GM18951 (cell line): Measurements from ENCODE around the gene SCN2B.

ENCODE experiments used
- POLR2A ChIP-seq: IDR thresholded peaks from 4 replicates; pipeline ENCODE4 v1.6.1; 2011; ENCODE audit warnings: mild to moderate bottlenecking; ENCODE audit not compliant: insufficient read length, insufficient read depth; ENCODE audit errors: extremely low read depth
- in situ Hi-C: fragments of 300-500 bp; cut with MboI; formaldehyde crosslinking; loops from one replicate; pipeline ENCODE4 v1.12.0; 2022; ENCODE audit warnings: low sequenced_read_pairs, mixed read lengths, inconsistent platforms; ENCODE audit not compliant: unreplicated experiment

Gene SCN2B, protein sequence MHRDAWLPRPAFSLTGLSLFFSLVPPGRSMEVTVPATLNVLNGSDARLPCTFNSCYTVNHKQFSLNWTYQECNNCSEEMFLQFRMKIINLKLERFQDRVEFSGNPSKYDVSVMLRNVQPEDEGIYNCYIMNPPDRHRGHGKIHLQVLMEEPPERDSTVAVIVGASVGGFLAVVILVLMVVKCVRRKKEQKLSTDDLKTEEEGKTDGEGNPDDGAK

GRCh38 chr11:118175993-118176777, at the start of gene SCN2B:
SCN2B (minus strand) TSS chr11:118176639; CDS start chr11:118176431, 208 bp downstream.
- no peak for TF ChIP-seq POLR2A
- in situ Hi-C loops, result no loop called here

- TF ChIP-seq POLR2A, result no peak
- in situ Hi-C loops, result no loop called here
These were observed 48.2 kb upstream of the SCN2B start, which contains the start of gene JAML for GRCh38 chr11:118224511-118225188. JAML (minus strand) TSS chr11:118225011; CDS start chr11:118214866, 10,145 bp downstream.

GRCh38 chr11:118223992-118224391, 47.6 kb upstream of the SCN2B start:
- in situ Hi-C loops, result no loop called here
- no peak for TF ChIP-seq POLR2A

DNA sequence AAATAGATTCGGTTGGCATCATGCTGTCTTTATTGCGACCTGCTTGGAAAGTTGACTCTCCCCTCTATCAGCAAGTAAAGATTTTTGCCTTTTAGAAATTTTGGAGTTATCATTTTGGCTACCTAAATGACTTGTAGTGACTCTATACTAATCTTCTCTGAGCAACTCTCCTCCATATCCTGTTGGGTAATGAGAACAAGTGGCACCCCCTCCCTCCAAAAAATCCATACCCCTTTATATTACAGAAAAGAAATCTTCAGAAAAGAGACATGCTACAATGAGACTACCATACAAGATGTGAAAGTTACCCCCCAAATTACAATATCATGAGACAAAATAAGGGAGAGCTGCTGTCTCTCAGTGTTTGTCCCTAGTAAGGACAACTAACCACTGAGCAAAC, 47.1 kb upstream of the SCN2B start:
- TF ChIP-seq POLR2A, result no peak
- in situ Hi-C loops, result no loop called here

- TF ChIP-seq POLR2A, result no peak
- in situ Hi-C loops, result no loop called here
These were observed 46.0 kb upstream of the SCN2B start for GRCh38 chr11:118222437-118222836.

DNA sequence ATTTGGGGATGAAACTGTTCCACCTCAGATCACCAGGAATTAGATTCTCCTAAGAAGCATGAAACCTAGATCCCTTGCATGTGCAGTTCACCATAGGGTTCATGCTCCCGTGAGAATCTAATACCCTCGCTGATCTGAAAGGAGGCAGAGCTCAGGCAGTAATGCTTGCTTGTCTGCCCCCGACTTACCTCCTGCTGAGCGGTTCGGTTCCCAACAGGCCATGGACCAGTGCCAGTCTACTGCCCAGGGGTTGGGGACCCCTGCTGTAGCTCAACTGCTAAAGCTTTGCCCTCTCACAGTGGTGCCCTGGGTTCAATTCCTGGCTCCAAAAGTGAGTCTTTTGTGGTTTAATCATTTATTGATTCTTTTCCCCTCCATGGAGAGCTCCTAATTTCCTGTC, 45.0 kb upstream of the SCN2B start:
- no peak for TF ChIP-seq POLR2A
- in situ Hi-C loops, result no loop called here

DNA sequence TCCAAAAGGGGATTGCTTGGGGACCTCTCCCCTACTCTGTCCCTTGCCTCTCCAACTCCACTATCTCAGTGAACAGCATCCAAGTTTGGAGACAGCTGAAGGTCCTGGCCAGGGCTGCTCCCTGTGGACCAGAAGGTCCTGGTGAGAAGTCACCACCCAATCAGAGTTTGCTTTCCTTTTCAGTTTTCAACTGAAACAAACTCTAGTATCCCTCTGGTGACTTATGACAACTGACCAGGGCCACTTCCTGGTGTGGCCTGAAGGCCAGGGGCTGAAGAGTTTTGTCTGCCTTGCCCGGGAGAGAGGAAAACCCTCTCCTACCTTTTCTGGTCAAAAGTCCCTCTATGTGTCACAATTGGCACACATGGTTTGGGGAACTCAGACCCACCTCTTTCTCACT, 43.3 kb upstream of the SCN2B start:
- in situ Hi-C loops, result no loop called here
- TF ChIP-seq POLR2A, result no peak

DNA sequence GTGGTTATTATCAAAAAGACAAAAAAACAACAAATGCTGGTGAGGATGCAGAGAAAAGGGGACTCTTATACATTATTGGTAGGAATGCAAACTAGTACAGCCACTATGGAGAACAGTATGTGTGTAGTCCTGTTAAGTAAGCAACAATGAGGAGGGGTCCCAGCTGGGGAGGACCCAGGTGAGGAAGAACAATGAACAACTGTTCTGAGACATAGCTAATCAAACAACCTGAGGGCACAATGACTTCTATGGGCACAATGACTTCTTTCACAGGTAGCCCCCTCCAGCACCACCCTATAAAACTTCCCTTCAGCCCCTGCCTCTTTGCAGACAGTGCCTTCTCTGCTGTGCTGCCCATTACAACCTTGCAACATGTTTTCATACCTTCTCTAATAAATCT, 42.8 kb upstream of the SCN2B start:
- in situ Hi-C loops, result no loop called here
- no peak for TF ChIP-seq POLR2A

GRCh38 chr11:118217575-118217974, 41.1 kb upstream of the SCN2B start:
- in situ Hi-C loops, result no loop called here
- no peak for TF ChIP-seq POLR2A

GRCh38 chr11:118216621-118217481, 40.4 kb upstream of the SCN2B start:
- no peak for TF ChIP-seq POLR2A
- in situ Hi-C loops, result no loop called here

GRCh38 chr11:118215765-118216164, 39.3 kb upstream of the SCN2B start:
- TF ChIP-seq POLR2A, result no peak
- in situ Hi-C loops, result no loop called here

DNA sequence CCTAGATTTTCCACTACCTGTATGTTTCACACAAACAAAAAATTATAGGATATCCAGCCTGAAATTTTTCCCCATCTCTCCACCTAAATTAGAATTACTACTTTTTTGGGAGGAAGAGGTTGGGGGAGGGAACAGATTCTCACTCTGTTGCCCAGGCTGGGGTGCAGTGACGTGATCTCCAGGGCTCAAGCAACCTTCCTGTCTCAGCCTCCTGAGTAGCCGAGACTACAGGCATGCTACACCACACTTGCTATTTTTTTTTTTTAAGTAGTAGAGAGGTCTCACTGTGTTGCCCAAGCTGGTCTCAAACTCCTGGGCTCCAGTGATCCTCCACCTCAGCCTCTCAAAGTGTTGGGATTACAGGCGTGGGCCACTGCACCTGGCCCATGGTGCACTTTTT, 38.8 kb upstream of the SCN2B start:
- TF ChIP-seq POLR2A, result no peak

More for the DNA sequence above, 38.8 kb upstream of the SCN2B start:
- in situ Hi-C loops, result no loop called here
